ENCODE data around the gene HEATR5A. TPM values are rescaled to one million over a fixed set of nuclear protein-coding genes. Genes with fewer than 3 reads are reported as not detected.

HEATR5A gene
- total and polyA plus RNA-seq, 2 of the 13 experiments (the other 11 are each of a cell fraction or from before 2014, with no cell fraction given), result 36.4 to 105 TPM

- TF ChIP-seq NCOA1 (CRISPR knock-in tag; IDR thresholded peaks at IDR 0.05), result peak; percentile 99
- peak; percentile 78; the same call in 1 of the 2 replicates for TF ChIP-seq TP53 (CRISPR knock-in tag; conservative IDR thresholded peaks at IDR 0.05)
- TF ChIP-seq ZNF646 (CRISPR knock-in tag; IDR thresholded peaks at IDR 0.05), result peak; percentile 30
- TF ChIP-seq DPF2 (CRISPR knock-in tag; IDR thresholded peaks at IDR 0.05; ENCODE audit: borderline replicate concordance, low read depth), result no peak; the same call in 1 of the 2 replicates
- peak; percentile 99; the same call in 1 of the 2 replicates for TF ChIP-seq NRL (CRISPR knock-in tag; IDR thresholded peaks at IDR 0.05; ENCODE audit: borderline replicate concordance)
- peak; percentile 90 for TF ChIP-seq ZBTB26 (CRISPR knock-in tag; IDR thresholded peaks at IDR 0.05; ENCODE audit: borderline replicate concordance)
- peak; percentile 100 for TF ChIP-seq IRF9 (CRISPR knock-in tag; IDR thresholded peaks at IDR 0.05; ENCODE audit: borderline replicate concordance)
- peak; percentile 92 for TF ChIP-seq MAZ (IDR thresholded peaks at IDR 0.05; ENCODE audit: borderline replicate concordance, low read depth, low read length)
- peak; percentile 99 for TF ChIP-seq MAZ (CRISPR knock-in tag; IDR thresholded peaks at IDR 0.05; ENCODE audit: low read depth)
- peak; percentile 52 for TF ChIP-seq PRDM10 (CRISPR knock-in tag; IDR thresholded peaks at IDR 0.05; ENCODE audit: low read depth)
- TF ChIP-seq KAT8 (CRISPR knock-in tag; IDR thresholded peaks at IDR 0.05), result peak; percentile 94
- no peak for TF ChIP-seq ZNF562 (CRISPR knock-in tag; IDR thresholded peaks at IDR 0.05; ENCODE audit: borderline replicate concordance)
- TF ChIP-seq PREB (CRISPR knock-in tag; IDR thresholded peaks at IDR 0.05), result peak; percentile 79; the same call in 1 of the 2 replicates
Observed at GRCh38 chr14:31420319-31421111, at the start of gene HEATR5A (continued).
